K562 (cell line): Measurements from ENCODE around the gene FMNL1. TPM values are rescaled to one million over a fixed set of nuclear protein-coding genes. Genes with fewer than 3 reads are reported as not detected.

Experiments used
- NCOA6 ChIP-seq: fragments of 450-650 bp; IDR thresholded peaks from 2 replicates; pipeline ENCODE4 v1.6.1; 2017; ENCODE audit warnings: mild to moderate bottlenecking
- polyA plus RNA-seq, 8 experiments: library from polyadenylated mRNA; depleted of rRNA in 4 of 8; stranded (reverse) in 5 of 8; unstranded in 3 of 8; fragments of >200 nt; fragmentation: Nextera tagmentation in 2 of 8; fragmentation: Illumina TruSeq in 1 of 8; extraction: Ambion mirVana in 2 of 8; extraction: Trizol in 1 of 8; gene quantifications; 2 replicates each; pipeline versions ENCODE4 v1.2.1 to v1.2.3, GENCODE V29; 2011 to 2014; ENCODE audit warnings: inconsistent platforms in 1 of 8, missing spikeins in 1 of 8
- total RNA-seq, 7 experiments: library from RNA; depleted of rRNA in 6 of 7; stranded (reverse); fragments of >200 nt in 6 of 7; fragmentation: Illumina TruSeq in 2 of 7; extraction: Trizol in 2 of 7; gene quantifications; 2 replicates each; pipeline versions ENCODE4 v1.2.1 to v1.2.3, GENCODE V29; 2011 to 2021; ENCODE audit warnings: low replicate concordance in 1 of 7
- TF ChIP-seq, protein P1 (sequence below): sonication (generic); formaldehyde crosslinking; IDR thresholded peaks from 2 replicates; pipeline ENCODE4 v1.8.0; 2023; ENCODE audit warnings: missing genetic modification reagents, mild to moderate bottlenecking, borderline replicate concordance
- TF ChIP-seq, protein P2 (sequence below): fragments of 200-800 bp; sonication (Bioruptor generic); IDR thresholded peaks from 2 replicates; pipeline ENCODE4 v1.6.1; 2017; ENCODE audit warnings: missing genetic modification characterization, missing compliant biosample characterization

The FMNL1 gene
- total and polyA plus RNA-seq, 9 of the 15 experiments (the other 6 are each of a cell fraction or from before 2014, with no cell fraction given), result 0.70 to 36.6 (median 7.7) TPM

DNA sequence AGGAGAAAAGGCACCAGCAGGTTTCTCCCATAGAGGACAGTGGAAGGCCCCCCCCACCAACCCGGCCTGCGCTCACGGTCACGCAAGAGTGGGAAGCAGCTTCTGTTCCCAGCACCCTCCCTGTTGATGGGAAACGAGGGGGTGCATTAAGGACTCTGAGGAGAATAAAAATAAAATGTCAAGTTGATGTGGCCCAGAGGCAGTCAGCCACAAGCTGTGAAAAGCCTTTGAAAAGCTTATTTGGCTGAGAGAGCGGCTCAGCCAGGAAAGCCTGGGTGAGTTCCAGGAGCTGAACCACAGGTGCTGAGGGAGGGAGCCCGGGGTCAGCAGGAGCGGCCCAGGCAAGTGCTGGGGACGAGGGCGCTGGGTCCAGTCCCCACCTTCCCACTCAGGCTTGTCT is 67.1 kb downstream of the FMNL1 start (continued):
- TF ChIP-seq, protein P1, sequence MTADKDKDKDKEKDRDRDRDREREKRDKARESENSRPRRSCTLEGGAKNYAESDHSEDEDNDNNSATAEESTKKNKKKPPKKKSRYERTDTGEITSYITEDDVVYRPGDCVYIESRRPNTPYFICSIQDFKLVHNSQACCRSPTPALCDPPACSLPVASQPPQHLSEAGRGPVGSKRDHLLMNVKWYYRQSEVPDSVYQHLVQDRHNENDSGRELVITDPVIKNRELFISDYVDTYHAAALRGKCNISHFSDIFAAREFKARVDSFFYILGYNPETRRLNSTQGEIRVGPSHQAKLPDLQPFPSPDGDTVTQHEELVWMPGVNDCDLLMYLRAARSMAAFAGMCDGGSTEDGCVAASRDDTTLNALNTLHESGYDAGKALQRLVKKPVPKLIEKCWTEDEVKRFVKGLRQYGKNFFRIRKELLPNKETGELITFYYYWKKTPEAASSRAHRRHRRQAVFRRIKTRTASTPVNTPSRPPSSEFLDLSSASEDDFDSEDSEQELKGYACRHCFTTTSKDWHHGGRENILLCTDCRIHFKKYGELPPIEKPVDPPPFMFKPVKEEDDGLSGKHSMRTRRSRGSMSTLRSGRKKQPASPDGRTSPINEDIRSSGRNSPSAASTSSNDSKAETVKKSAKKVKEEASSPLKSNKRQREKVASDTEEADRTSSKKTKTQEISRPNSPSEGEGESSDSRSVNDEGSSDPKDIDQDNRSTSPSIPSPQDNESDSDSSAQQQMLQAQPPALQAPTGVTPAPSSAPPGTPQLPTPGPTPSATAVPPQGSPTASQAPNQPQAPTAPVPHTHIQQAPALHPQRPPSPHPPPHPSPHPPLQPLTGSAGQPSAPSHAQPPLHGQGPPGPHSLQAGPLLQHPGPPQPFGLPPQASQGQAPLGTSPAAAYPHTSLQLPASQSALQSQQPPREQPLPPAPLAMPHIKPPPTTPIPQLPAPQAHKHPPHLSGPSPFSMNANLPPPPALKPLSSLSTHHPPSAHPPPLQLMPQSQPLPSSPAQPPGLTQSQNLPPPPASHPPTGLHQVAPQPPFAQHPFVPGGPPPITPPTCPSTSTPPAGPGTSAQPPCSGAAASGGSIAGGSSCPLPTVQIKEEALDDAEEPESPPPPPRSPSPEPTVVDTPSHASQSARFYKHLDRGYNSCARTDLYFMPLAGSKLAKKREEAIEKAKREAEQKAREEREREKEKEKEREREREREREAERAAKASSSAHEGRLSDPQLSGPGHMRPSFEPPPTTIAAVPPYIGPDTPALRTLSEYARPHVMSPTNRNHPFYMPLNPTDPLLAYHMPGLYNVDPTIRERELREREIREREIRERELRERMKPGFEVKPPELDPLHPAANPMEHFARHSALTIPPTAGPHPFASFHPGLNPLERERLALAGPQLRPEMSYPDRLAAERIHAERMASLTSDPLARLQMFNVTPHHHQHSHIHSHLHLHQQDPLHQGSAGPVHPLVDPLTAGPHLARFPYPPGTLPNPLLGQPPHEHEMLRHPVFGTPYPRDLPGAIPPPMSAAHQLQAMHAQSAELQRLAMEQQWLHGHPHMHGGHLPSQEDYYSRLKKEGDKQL (CRISPR knock-in tag), result no peak
- TF ChIP-seq NCOA6, result no peak
- TF ChIP-seq, protein P2, sequence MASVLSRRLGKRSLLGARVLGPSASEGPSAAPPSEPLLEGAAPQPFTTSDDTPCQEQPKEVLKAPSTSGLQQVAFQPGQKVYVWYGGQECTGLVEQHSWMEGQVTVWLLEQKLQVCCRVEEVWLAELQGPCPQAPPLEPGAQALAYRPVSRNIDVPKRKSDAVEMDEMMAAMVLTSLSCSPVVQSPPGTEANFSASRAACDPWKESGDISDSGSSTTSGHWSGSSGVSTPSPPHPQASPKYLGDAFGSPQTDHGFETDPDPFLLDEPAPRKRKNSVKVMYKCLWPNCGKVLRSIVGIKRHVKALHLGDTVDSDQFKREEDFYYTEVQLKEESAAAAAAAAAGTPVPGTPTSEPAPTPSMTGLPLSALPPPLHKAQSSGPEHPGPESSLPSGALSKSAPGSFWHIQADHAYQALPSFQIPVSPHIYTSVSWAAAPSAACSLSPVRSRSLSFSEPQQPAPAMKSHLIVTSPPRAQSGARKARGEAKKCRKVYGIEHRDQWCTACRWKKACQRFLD (CRISPR knock-in tag), result no peak
